ENCODE results near the gene HOXB9. TPM values are rescaled to one million over a fixed set of nuclear protein-coding genes. Genes with fewer than 3 reads are reported as not detected.

Gene HOXB9
- polyA plus RNA-seq, 12 donors = 0.09 to 0.77 (median 0.40) TPM; not detected in 2

Other genes starting within 250 kb of the HOXB9 start
- gene SKAP1, start 196.1 kb downstream of the HOXB9 start, polyA plus RNA-seq (ENCODE audit: insufficient read length in 12 of 12) = under 1 TPM in 9 of 12 donors, not detected in 3; 0.31 to 0.98 (median 0.48) TPM
- not detected for gene HOXB1, start 95.3 kb downstream of the HOXB9 start, polyA plus RNA-seq (ENCODE audit: insufficient read length in 12 of 12)
- gene HOXB2, start 81.2 kb downstream of the HOXB9 start, polyA plus RNA-seq (ENCODE audit: insufficient read length in 12 of 12) = 10 to 100 TPM in 7 of 12 donors, 1 to 10 TPM in 4, not detected in 1; 5.5 to 16.3 (median 11.9) TPM
- 1 to 10 TPM in 9 of 12 donors, under 1 TPM in 2, not detected in 1; 0.69 to 4.5 (median 2.2) TPM for gene HOXB4, start 48.0 kb downstream of the HOXB9 start, polyA plus RNA-seq (ENCODE audit: insufficient read length in 12 of 12)
- 10 to 100 TPM in 9 of 12 donors, 1 to 10 TPM in 2, not detected in 1; 4.0 to 42.9 (median 13.4) TPM for gene HOXB3, start 36.1 kb downstream of the HOXB9 start, polyA plus RNA-seq (ENCODE audit: insufficient read length in 12 of 12)
- 10 to 100 TPM in 1 of 12 donors, 1 to 10 TPM in 4, under 1 TPM in 6, not detected in 1; 0.54 to 17.5 (median 0.93) TPM for gene HOXB5, start 32.6 kb downstream of the HOXB9 start, polyA plus RNA-seq (ENCODE audit: insufficient read length in 12 of 12)
- 1 to 10 TPM in 9 of 12 donors, under 1 TPM in 2, not detected in 1; 0.80 to 8.8 (median 1.4) TPM for gene HOXB6, start 21.4 kb downstream of the HOXB9 start, polyA plus RNA-seq (ENCODE audit: insufficient read length in 12 of 12)
- gene HOXB7, start 15.3 kb downstream of the HOXB9 start, polyA plus RNA-seq (ENCODE audit: insufficient read length in 12 of 12) = 10 to 100 TPM in 1 of 12 donors, 1 to 10 TPM in 10, not detected in 1; 1.5 to 12.5 (median 2.2) TPM
- gene HOXB8, start 11.1 kb downstream of the HOXB9 start, polyA plus RNA-seq (ENCODE audit: insufficient read length in 12 of 12) = 1 to 10 TPM in 2 of 12 donors, under 1 TPM in 7, not detected in 3; 0.07 to 1.9 (median 0.27) TPM
- not detected for gene PRAC1, start 96.2 kb upstream of the HOXB9 start, polyA plus RNA-seq (ENCODE audit: insufficient read length in 12 of 12)
- gene PRAC2, start 96.8 kb upstream of the HOXB9 start, polyA plus RNA-seq (ENCODE audit: insufficient read length in 12 of 12) = not detected
- 1 to 10 TPM in 1 of 12 donors, under 1 TPM in 1, not detected in 10; 0.11 to 5.9 TPM for gene HOXB13, start 102.4 kb upstream of the HOXB9 start, polyA plus RNA-seq (ENCODE audit: insufficient read length in 12 of 12)
- gene TTLL6, start 190.9 kb upstream of the HOXB9 start, polyA plus RNA-seq (ENCODE audit: insufficient read length in 12 of 12) = under 1 TPM in 1 of 12 donors, not detected in 11; 0.14 TPM
- 10 to 100 TPM in 11 of 12 donors, not detected in 1; 39.9 to 73.3 (median 53.9) TPM for gene CALCOCO2, start 204.7 kb upstream of the HOXB9 start, polyA plus RNA-seq (ENCODE audit: insufficient read length in 12 of 12)